Right atrium auricular region (tissue), 2 donors: Measurements from ENCODE around the gene PKMYT1. TPM values are rescaled to one million over a fixed set of nuclear protein-coding genes. Genes with fewer than 3 reads are reported as not detected.

Experiments used
- DNase-seq: peaks from one replicate; pipeline ENCODE4 v3.0.0-alpha.2; 2019; ENCODE audit warnings: low spot score
- H3K27ac ChIP-seq, 2 donors: fragments of 200-600 bp; sonication (generic); 1 replicate in 1 of 2; 2 replicates in 1 of 2; pipeline ENCODE4 v1.5.1; 2016 to 2019
- H3K27me3 ChIP-seq, 2 donors: fragments of 200-600 bp; sonication (generic); one replicate each; pipeline versions ENCODE4 v1.5.1 to v1.6.0; 2017 to 2019
- H3K36me3 ChIP-seq: fragments of 200-600 bp; sonication (generic); one replicate; pipeline ENCODE4 v1.5.1; 2016
- H3K4me1 ChIP-seq, 2 donors: fragments of 200-600 bp; sonication (generic); one replicate each; pipeline versions ENCODE4 v1.5.1 to v1.6.0; 2017 to 2019
- H3K4me3 ChIP-seq, 2 donors: fragments of 200-600 bp; sonication (generic); 1 replicate in 1 of 2; 2 replicates in 1 of 2; pipeline ENCODE4 v1.5.1; 2017 to 2019; ENCODE audit warnings: mild to moderate bottlenecking in 1 of 2, moderate library complexity in 1 of 2
- H3K9me3 ChIP-seq, 2 donors: fragments of 200-600 bp; sonication (generic); one replicate each; pipeline ENCODE4 v1.5.1; 2019
- total RNA-seq, 2 donors: library from RNA; depleted of rRNA; stranded (reverse); fragments of >200 nt; gene quantifications; one replicate each; pipeline ENCODE4 v1.1.0, GENCODE V29; 2016
- TF ChIP-seq, protein P1 (sequence below), 2 donors: fragments of 200-600 bp; sonication (generic); IDR thresholded peaks; one replicate each; pipeline ENCODE4 v1.5.1; 2019; ENCODE audit warnings: antibody characterized with exemption in 2 of 2

The PKMYT1 gene
- total RNA-seq, 2 donors from 2014 or later, result 0.52 to 0.98 TPM

DNA sequence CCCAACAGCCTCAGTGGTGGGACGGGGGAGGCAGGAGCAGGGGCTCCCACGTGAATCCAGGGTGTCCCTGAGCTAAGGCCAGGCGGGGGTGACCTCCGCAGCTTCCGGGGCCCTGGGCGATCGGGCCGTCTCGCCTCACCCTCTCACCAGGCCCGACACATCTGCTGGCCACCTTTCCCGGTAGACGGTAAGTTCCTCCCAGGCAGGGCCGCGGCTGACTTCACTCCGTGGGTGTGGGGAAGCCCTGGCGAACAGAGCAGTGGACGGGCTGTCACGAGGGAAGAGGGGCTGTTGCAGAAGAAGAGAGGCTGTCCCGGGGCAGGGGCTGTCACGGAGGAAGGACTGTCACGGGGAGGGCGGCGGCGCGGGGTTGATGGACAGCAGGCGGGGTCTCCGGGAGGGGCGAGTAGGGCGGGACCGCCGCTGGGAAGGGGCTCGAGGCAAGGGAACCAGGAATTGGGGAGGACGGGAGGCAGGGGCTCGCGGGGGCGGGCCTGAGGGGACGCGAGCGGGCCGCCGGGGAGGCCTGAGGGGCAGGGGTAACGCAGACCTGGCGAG is 498 bp downstream of the PKMYT1 start:
- TF ChIP-seq, protein P1, sequence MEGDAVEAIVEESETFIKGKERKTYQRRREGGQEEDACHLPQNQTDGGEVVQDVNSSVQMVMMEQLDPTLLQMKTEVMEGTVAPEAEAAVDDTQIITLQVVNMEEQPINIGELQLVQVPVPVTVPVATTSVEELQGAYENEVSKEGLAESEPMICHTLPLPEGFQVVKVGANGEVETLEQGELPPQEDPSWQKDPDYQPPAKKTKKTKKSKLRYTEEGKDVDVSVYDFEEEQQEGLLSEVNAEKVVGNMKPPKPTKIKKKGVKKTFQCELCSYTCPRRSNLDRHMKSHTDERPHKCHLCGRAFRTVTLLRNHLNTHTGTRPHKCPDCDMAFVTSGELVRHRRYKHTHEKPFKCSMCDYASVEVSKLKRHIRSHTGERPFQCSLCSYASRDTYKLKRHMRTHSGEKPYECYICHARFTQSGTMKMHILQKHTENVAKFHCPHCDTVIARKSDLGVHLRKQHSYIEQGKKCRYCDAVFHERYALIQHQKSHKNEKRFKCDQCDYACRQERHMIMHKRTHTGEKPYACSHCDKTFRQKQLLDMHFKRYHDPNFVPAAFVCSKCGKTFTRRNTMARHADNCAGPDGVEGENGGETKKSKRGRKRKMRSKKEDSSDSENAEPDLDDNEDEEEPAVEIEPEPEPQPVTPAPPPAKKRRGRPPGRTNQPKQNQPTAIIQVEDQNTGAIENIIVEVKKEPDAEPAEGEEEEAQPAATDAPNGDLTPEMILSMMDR (IDR thresholded peaks at IDR 0.05), result no peak
- Histone ChIP-seq H3K9me3 (no peaks in the 10 kb centered on the region), H3K27me3 (no peaks in the 10 kb centered on the region), H3K4me3 (peak overlapping the region; percentile 68 to 81), H3K36me3 (no peaks in the 10 kb centered on the region), H3K4me1 (peaks cover 0 to 31% of the 10 kb centered on the region in 2 donors), H3K27ac (no peak overlapping the region)
- DNase-seq, result no peak

DNA sequence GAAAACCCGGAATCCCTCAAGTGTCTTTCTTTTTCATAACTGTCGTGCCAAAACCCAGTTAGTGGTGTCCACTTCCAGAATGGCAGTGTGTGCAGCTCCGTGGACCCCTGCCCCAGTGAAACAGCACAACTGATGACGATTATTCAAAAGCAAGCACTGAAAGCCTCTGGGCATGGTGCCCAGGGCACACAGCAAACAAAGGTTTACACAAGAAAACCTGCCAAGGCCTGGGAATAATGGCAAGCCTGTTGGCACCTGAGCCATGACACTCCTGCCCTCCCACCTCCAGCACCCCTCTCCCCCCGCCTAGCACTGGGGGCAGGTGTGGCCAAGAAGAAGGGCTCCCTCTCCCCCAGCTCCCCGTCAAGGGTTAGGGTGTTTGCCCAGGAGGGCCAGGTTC is 2.8 kb downstream of the PKMYT1 start:
- no peaks in the 10 kb centered on the region for H3K9me3 ChIP-seq
- no peaks in the 10 kb centered on the region for H3K36me3 ChIP-seq
- H3K27me3 ChIP-seq, result no peaks in the 10 kb centered on the region
- no peak overlapping the region for H3K27ac ChIP-seq
- no peak for DNase-seq
- peaks cover 0 to 21% of the 10 kb centered on the region in 2 donors for H3K4me1 ChIP-seq
- TF ChIP-seq, protein P1 (IDR thresholded peaks at IDR 0.05), result no peak
- H3K4me3 ChIP-seq, result no peak overlapping the region

DNA sequence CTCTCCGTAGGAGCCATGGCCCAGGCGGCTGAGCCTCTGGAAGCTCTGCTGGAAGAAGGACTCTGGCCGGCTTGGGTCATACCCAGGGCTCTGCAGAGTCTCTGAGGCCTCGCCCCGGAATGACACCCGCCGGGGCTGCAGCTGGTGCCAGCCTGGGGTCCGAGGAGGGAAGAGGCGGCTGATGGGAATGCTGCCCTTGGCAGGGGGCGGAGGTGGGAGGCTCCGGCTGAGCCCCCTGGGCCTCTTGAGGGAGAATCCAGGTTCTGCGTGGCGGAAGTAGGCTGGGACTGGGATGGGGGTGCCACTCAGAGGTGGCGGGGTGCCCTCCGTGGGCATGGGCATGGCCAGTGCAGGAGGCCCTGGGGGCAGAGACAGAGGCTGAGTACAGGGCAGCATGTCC is 3.6 kb downstream of the PKMYT1 start:
- TF ChIP-seq, protein P1 (IDR thresholded peaks at IDR 0.05), result no peak
- no peaks in the 10 kb centered on the region for H3K9me3 ChIP-seq
- no peaks in the 10 kb centered on the region for H3K27me3 ChIP-seq
- H3K4me3 ChIP-seq, result no peak overlapping the region
- H3K4me1 ChIP-seq, result peaks cover 0 to 21% of the 10 kb centered on the region in 2 donors
- DNase-seq, result no peak
- H3K36me3 ChIP-seq, result no peaks in the 10 kb centered on the region
- no peak overlapping the region for H3K27ac ChIP-seq

DNA sequence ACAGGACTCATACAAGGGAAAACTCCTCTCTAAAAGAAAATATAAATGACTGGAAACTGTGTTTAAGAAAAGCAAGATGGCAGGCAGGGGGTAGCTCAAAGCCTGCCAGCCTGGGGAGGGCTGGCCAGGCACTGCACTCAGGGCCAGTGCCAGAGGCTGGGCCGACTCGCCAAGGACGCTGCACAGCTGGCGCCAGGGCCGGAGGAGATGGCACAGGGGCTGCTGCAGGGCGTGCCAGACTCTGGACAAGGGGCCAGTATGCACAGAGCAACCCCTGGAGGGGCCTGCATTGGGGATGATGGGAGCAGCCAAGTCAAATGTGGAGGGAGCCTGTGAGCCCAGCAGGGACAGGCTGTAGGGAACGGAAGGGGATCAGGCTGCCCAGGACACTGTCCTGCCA is 4.0 kb downstream of the PKMYT1 start:
- no peak overlapping the region for H3K4me3 ChIP-seq
- TF ChIP-seq, protein P1 (IDR thresholded peaks at IDR 0.05), result no peak
- no peaks in the 10 kb centered on the region for H3K9me3 ChIP-seq
- no peaks in the 10 kb centered on the region for H3K36me3 ChIP-seq
- H3K27me3 ChIP-seq, result no peaks in the 10 kb centered on the region
- H3K4me1 ChIP-seq, result peaks cover 0 to 20% of the 10 kb centered on the region in 2 donors
- H3K27ac ChIP-seq, result no peak overlapping the region
- no peak for DNase-seq

DNA sequence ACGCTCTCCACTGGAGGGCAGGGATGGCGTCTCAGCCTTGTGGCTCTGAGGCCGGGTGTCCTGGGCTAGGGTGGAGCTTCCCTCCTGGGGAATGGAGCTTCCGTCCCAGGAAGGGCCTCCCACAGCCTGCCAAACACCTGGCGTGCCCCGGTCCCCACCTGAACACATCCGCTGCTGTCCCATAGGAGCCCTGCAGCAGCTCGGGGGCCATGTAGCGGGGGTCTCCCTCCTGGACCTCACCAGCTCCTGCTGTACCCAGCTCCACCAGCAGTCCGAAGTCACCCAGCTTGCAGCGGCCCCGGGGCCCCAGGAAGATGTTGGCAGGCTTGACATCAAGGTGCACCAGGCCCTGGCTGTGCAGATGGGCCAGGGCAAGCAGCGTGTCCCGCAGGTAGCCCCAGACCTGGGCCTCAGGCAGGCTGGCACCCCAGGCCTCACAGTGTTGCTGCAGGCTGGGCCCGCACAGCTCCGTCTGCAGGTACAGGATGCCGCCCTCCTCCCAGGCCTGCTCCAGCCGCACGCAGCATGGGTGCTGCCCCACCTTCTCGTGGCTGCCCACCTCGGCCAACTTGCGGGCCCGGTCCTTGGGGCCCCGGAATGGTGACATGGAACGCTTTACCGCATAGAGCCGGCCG is 5.0 kb downstream of the PKMYT1 start:
- peaks cover 0 to 19% of the 10 kb centered on the region in 2 donors for H3K4me1 ChIP-seq
- DNase-seq, result no peak
- no peaks in the 10 kb centered on the region for H3K9me3 ChIP-seq
- H3K27ac ChIP-seq, result no peak overlapping the region
- no peaks in the 10 kb centered on the region for H3K27me3 ChIP-seq
- no peaks in the 10 kb centered on the region for H3K36me3 ChIP-seq
- H3K4me3 ChIP-seq, result no peak overlapping the region
- TF ChIP-seq, protein P1 (IDR thresholded peaks at IDR 0.05), result no peak
